ENCODE data around the gene UGGT1. TPM values are rescaled to one million over a fixed set of nuclear protein-coding genes. Genes with fewer than 3 reads are reported as not detected.

UGGT1 gene
- total RNA-seq, 1 donor from 2014 or later, result 102 TPM

DNA sequence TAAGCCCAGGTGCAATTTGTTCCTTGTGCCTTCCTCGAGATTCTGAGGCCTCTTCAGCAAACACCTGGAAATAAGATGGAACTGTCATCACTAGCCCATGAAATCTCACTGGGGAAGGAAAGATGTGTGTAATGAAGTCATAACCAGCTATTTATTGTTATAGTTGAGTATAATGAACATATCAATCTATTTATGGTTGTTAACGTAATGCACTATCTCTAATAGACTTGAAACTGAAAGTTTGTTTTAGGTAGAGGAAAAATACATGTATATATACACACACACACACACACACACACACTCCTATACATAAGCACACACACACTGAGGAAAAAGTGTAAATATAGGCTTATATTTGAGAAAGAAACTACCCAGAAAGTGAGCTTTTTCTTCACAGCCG, 62.8 kb downstream of the UGGT1 start:
- H3K36me3 Mint-ChIP-seq (ENCODE audit: low read depth, unreplicated experiment), result peaks cover 11% of the 10 kb centered on the region
- no peak overlapping the region for H3K4me3 Mint-ChIP-seq (ENCODE audit: unreplicated experiment)
- TF ChIP-seq, protein P1, sequence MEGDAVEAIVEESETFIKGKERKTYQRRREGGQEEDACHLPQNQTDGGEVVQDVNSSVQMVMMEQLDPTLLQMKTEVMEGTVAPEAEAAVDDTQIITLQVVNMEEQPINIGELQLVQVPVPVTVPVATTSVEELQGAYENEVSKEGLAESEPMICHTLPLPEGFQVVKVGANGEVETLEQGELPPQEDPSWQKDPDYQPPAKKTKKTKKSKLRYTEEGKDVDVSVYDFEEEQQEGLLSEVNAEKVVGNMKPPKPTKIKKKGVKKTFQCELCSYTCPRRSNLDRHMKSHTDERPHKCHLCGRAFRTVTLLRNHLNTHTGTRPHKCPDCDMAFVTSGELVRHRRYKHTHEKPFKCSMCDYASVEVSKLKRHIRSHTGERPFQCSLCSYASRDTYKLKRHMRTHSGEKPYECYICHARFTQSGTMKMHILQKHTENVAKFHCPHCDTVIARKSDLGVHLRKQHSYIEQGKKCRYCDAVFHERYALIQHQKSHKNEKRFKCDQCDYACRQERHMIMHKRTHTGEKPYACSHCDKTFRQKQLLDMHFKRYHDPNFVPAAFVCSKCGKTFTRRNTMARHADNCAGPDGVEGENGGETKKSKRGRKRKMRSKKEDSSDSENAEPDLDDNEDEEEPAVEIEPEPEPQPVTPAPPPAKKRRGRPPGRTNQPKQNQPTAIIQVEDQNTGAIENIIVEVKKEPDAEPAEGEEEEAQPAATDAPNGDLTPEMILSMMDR (IDR thresholded peaks at IDR 0.05; ENCODE audit: unreplicated experiment), result no peak
- H3K27me3 Mint-ChIP-seq (ENCODE audit: unreplicated experiment), result no peaks in the 10 kb centered on the region
- no peak for DNase-seq (ENCODE audit: low spot score)
- H3K27ac Mint-ChIP-seq (ENCODE audit: unreplicated experiment), result no peak overlapping the region
- H3K4me1 Mint-ChIP-seq (ENCODE audit: unreplicated experiment), result no peaks in the 10 kb centered on the region
- H3K9me3 Mint-ChIP-seq (ENCODE audit: unreplicated experiment), result no peaks in the 10 kb centered on the region

DNA sequence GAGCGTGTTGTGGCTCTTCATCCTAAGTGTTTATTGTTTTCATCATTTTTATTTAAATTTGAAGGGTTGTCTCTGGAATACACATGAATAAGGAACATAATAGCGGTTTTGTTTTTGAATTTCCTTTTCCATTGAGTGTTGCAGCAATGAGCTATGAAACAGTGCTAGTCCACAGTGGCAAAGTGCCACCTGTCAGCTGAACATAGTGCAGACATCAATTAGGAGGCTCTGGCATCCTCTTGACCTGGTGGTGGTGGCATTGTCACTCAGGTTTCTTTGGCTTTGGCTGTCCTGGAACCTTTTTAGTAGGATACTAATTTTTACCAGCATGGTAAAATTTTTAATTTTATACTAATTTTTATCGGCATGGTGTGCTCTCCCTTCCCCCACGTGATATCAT, 63.2 kb downstream of the UGGT1 start:
- H3K4me1 Mint-ChIP-seq (ENCODE audit: unreplicated experiment), result no peaks in the 10 kb centered on the region
- no peaks in the 10 kb centered on the region for H3K27me3 Mint-ChIP-seq (ENCODE audit: unreplicated experiment)
- peaks cover 10% of the 10 kb centered on the region for H3K36me3 Mint-ChIP-seq (ENCODE audit: low read depth, unreplicated experiment)
- H3K4me3 Mint-ChIP-seq (ENCODE audit: unreplicated experiment), result no peak overlapping the region
- H3K9me3 Mint-ChIP-seq (ENCODE audit: unreplicated experiment), result no peaks in the 10 kb centered on the region
- TF ChIP-seq, protein P1 (IDR thresholded peaks at IDR 0.05; ENCODE audit: unreplicated experiment), result no peak
- no peak overlapping the region for H3K27ac Mint-ChIP-seq (ENCODE audit: unreplicated experiment)
- no peak for DNase-seq (ENCODE audit: low spot score)

GRCh38 chr2:128155970-128156369, 65.0 kb downstream of the UGGT1 start:
- peaks cover 10% of the 10 kb centered on the region for H3K36me3 Mint-ChIP-seq (ENCODE audit: low read depth, unreplicated experiment)
- H3K9me3 Mint-ChIP-seq (ENCODE audit: unreplicated experiment), result no peaks in the 10 kb centered on the region
- no peaks in the 10 kb centered on the region for H3K4me1 Mint-ChIP-seq (ENCODE audit: unreplicated experiment)
- TF ChIP-seq, protein P1 (IDR thresholded peaks at IDR 0.05; ENCODE audit: unreplicated experiment), result no peak
- no peak for DNase-seq (ENCODE audit: low spot score)
- H3K4me3 Mint-ChIP-seq (ENCODE audit: unreplicated experiment), result no peak overlapping the region
- no peak overlapping the region for H3K27ac Mint-ChIP-seq (ENCODE audit: unreplicated experiment)
- H3K27me3 Mint-ChIP-seq (ENCODE audit: unreplicated experiment), result no peaks in the 10 kb centered on the region

- Mint-ChIP-seq H3K27ac (ENCODE audit: unreplicated experiment) (no peak overlapping the region), H3K36me3 (ENCODE audit: low read depth, unreplicated experiment) (peaks cover 10% of the 10 kb centered on the region), H3K4me3 (ENCODE audit: unreplicated experiment) (no peak overlapping the region), H3K27me3 (ENCODE audit: unreplicated experiment) (no peaks in the 10 kb centered on the region), H3K4me1 (ENCODE audit: unreplicated experiment) (no peaks in the 10 kb centered on the region), H3K9me3 (ENCODE audit: unreplicated experiment) (no peaks in the 10 kb centered on the region)
- no peak for DNase-seq (ENCODE audit: low spot score)
- TF ChIP-seq, protein P1 (IDR thresholded peaks at IDR 0.05; ENCODE audit: unreplicated experiment), result no peak
Observed at GRCh38 chr2:128156812-128157211, 65.8 kb downstream of the UGGT1 start.

DNA sequence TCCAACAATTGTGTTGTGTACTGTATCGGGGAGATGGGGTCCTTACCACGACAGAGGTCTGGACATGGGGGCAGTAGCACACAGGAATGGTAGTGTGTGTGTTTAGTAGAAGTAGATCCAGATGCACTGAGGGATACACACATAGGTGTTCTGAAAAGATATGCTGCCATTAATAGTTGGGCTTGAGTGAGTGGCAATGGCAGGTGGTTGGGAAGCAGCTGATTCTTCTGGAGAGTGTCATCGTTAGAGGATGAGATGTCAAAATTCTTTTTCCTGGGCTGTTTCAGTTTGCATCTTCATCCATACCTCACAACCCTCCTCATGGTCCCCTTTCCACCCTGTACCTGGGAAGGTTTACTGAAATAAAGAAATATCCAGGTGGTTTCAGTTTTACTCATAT, 66.6 kb downstream of the UGGT1 start:
- H3K4me3 Mint-ChIP-seq (ENCODE audit: unreplicated experiment), result no peak overlapping the region
- H3K9me3 Mint-ChIP-seq (ENCODE audit: unreplicated experiment), result no peaks in the 10 kb centered on the region
- H3K27me3 Mint-ChIP-seq (ENCODE audit: unreplicated experiment), result no peaks in the 10 kb centered on the region
- H3K36me3 Mint-ChIP-seq (ENCODE audit: low read depth, unreplicated experiment), result peaks cover 10% of the 10 kb centered on the region
- TF ChIP-seq, protein P1 (IDR thresholded peaks at IDR 0.05; ENCODE audit: unreplicated experiment), result no peak
- no peak for DNase-seq (ENCODE audit: low spot score)
- no peaks in the 10 kb centered on the region for H3K4me1 Mint-ChIP-seq (ENCODE audit: unreplicated experiment)
- H3K27ac Mint-ChIP-seq (ENCODE audit: unreplicated experiment), result no peak overlapping the region
